ENCODE results near the gene SCYGR8.

The SCYGR8 gene

GRCh38 chr2:227761740-227762476 lies 16.2 kb downstream of the SCYGR8 start:
- no peak for DNase-seq

GRCh38 chr2:227765788-227766372 lies 20.2 kb downstream of the SCYGR8 start:
- DNase-seq: no peak

- DNase-seq: peak; percentile 65
Measured at GRCh38 chr2:227766373-227766883, 20.7 kb downstream of the SCYGR8 start.

GRCh38 chr2:227767830-227768229 lies 22.1 kb downstream of the SCYGR8 start:
- no peak for DNase-seq

GRCh38 chr2:227772197-227772661 lies 26.5 kb downstream of the SCYGR8 start:
- DNase-seq: no peak

- no peak for DNase-seq
Measured at GRCh38 chr2:227772932-227773331, 27.2 kb downstream of the SCYGR8 start.

- DNase-seq: no peak
Measured at GRCh38 chr2:227774011-227774624, 28.4 kb downstream of the SCYGR8 start.

GRCh38 chr2:227774895-227775842 lies 29.5 kb downstream of the SCYGR8 start:
- DNase-seq: no peak

GRCh38 chr2:227780981-227781615 lies 35.4 kb downstream of the SCYGR8 start:
- no peak for DNase-seq

- DNase-seq: no peak
Measured at GRCh38 chr2:227781841-227782240, 36.1 kb downstream of the SCYGR8 start.

GRCh38 chr2:227782804-227783203 lies 37.1 kb downstream of the SCYGR8 start:
- DNase-seq: no peak

- DNase-seq: no peak
Measured at GRCh38 chr2:227783404-227784138, 37.9 kb downstream of the SCYGR8 start.

GRCh38 chr2:227785293-227785692 lies 39.6 kb downstream of the SCYGR8 start:
- no peak for DNase-seq

GRCh38 chr2:227788561-227789018 lies 42.9 kb downstream of the SCYGR8 start:
- no peak for DNase-seq

GRCh38 chr2:227789803-227790202 lies 44.1 kb downstream of the SCYGR8 start:
- no peak for DNase-seq

GRCh38 chr2:227793148-227793712 lies 47.5 kb downstream of the SCYGR8 start:
- no peak for DNase-seq
